IMR-90 (cell line): ENCODE results near the gene ARHGAP8. TPM values are rescaled to one million over a fixed set of nuclear protein-coding genes. Genes with fewer than 3 reads are reported as not detected.
"Not testable (repeated sequence)": the region's sequence is repeated elsewhere in the genome, so short reads cannot be mapped to it uniquely, and the experiment has no call there.

ENCODE experiments used
- ATAC-seq: fragments of 200-7000 bp; cut with Tn5 transposase; 2 replicates; pipeline ENCODE4 v1.9.1; 2020; ENCODE audit warnings: low read depth, mild to moderate bottlenecking, moderate library complexity
- BruUV-seq: library from RNA; stranded (reverse); fragments of 400-500 nt; replicated peaks from 2 replicates; lab custom pipeline; 2021; lab: Mats Ljungman, UMichigan
- CTCF ChIA-PET: fragments of 300-600 bp; formaldehyde crosslinking; extraction: SDS; loops from one replicate; lab custom pipeline; 2021; ENCODE audit warnings: antibody characterized with exemption; lab: Yijun Ruan, JAX
- POLR2A ChIA-PET: fragments of 300-600 bp; sonication (Branson Sonifier 250); formaldehyde crosslinking; loops from one replicate; lab custom pipeline; 2022; ENCODE audit warnings: antibody characterized with exemption; ENCODE audit not compliant: unreplicated experiment; lab: Charles Lee
- DNase-seq: peaks from one replicate; pipeline ENCODE4 v3.0.0; 2013
- H2AFZ ChIP-seq: replicated peaks from 2 replicates; pipeline ENCODE3; 2013; ENCODE audit warnings: low read length, mild to moderate bottlenecking; ENCODE audit not compliant: poor library complexity
- H2AK5ac ChIP-seq: 2 replicates; pipeline ENCODE4 v1.6.1; 2013; ENCODE audit warnings: low read depth, low read length, inconsistent platforms
- H2AK9ac ChIP-seq: replicated peaks from 2 replicates; pipeline ENCODE3; 2013; ENCODE audit warnings: mild to moderate bottlenecking, low read depth, low read length, moderate library complexity; ENCODE audit not compliant: poor library complexity
- H2BK120ac ChIP-seq: 2 replicates; pipeline ENCODE4 v1.6.1; 2013; ENCODE audit warnings: low read depth, low read length, inconsistent platforms
- H2BK15ac ChIP-seq: 3 replicates; pipeline ENCODE4 v1.6.1; 2013; ENCODE audit warnings: low read depth, low read length, inconsistent platforms
- H2BK20ac ChIP-seq: 2 replicates; pipeline ENCODE4 v1.6.1; 2013; ENCODE audit warnings: low read depth, mild to moderate bottlenecking, inconsistent platforms, low read length, moderate library complexity
- H2BK5ac ChIP-seq: 2 replicates; pipeline ENCODE4 v1.6.1; 2013; ENCODE audit warnings: mild to moderate bottlenecking, low read depth, low read length, inconsistent platforms; ENCODE audit not compliant: poor library complexity, severe bottlenecking
- H3K14ac ChIP-seq: replicated peaks from 2 replicates; pipeline ENCODE4 v1.6.1; 2013; ENCODE audit warnings: low read depth, low read length, inconsistent platforms
- H3K18ac ChIP-seq: 2 replicates; pipeline ENCODE4 v1.6.1; 2013; ENCODE audit warnings: low read depth, low read length, control low read depth
- H3K23ac ChIP-seq: 2 replicates; pipeline ENCODE4 v1.6.1; 2013; ENCODE audit warnings: low read depth, low read length, inconsistent platforms
- H3K27ac ChIP-seq: 2 replicates; pipeline ENCODE4 v1.5.1; 2013; ENCODE audit warnings: mild to moderate bottlenecking, control low read depth, low read length; ENCODE audit not compliant: insufficient read depth
- H3K27me3 ChIP-seq: 2 replicates; pipeline ENCODE4 v1.6.1; 2013; ENCODE audit warnings: low read length; ENCODE audit not compliant: control insufficient read depth, insufficient read depth
- H3K36me3 ChIP-seq: 2 replicates; pipeline ENCODE4 v1.6.1; 2013; ENCODE audit warnings: low read length, mixed read lengths; ENCODE audit not compliant: control insufficient read depth, insufficient read depth
- H3K4ac ChIP-seq: 2 replicates; pipeline ENCODE4 v1.6.1; 2013; ENCODE audit warnings: low read depth, low read length, inconsistent platforms
- H3K4me1 ChIP-seq: 2 replicates; pipeline ENCODE4 v1.6.1; 2013; ENCODE audit warnings: low read length, mixed read lengths; ENCODE audit not compliant: control insufficient read depth, insufficient read depth
- H3K4me2 ChIP-seq: 2 replicates; pipeline ENCODE4 v1.6.1; 2013; ENCODE audit warnings: low read depth, mild to moderate bottlenecking, control low read depth, low read length, moderate library complexity
- H3K4me3 ChIP-seq: 2 replicates; pipeline ENCODE4 v1.5.1; 2013; ENCODE audit warnings: low read depth, mild to moderate bottlenecking, control low read depth, low read length, moderate library complexity; ENCODE audit not compliant: insufficient read depth
- H3K56ac ChIP-seq: 2 replicates; pipeline ENCODE4 v1.6.1; 2013; ENCODE audit warnings: low read length, inconsistent platforms; ENCODE audit not compliant: insufficient read depth; ENCODE audit errors: extremely low read depth
- H3K79me1 ChIP-seq, 2 experiments: 2 replicates each; pipeline ENCODE4 v1.6.1; 2013; ENCODE audit warnings: low read length in 2 of 2, inconsistent platforms in 1 of 2, low read depth in 1 of 2
- H3K9ac ChIP-seq: 2 replicates; pipeline ENCODE4 v1.6.1; 2013; ENCODE audit warnings: low read depth, low read length, control low read depth
- H3K9me1 ChIP-seq: 2 replicates; pipeline ENCODE4 v1.6.1; 2013; ENCODE audit warnings: low read length, inconsistent platforms; ENCODE audit not compliant: insufficient read depth
- H3K9me3 ChIP-seq: 2 replicates; pipeline ENCODE4 v1.6.1; 2013; ENCODE audit warnings: low read length; ENCODE audit not compliant: control insufficient read depth, insufficient read depth
- H4K20me1 ChIP-seq: 2 replicates; pipeline ENCODE4 v1.6.1; 2013; ENCODE audit warnings: low read length, inconsistent platforms; ENCODE audit not compliant: insufficient read depth
- H4K5ac ChIP-seq: 2 replicates; pipeline ENCODE4 v1.6.1; 2013; ENCODE audit warnings: mild to moderate bottlenecking, low read depth, low read length, control low read depth
- H4K8ac ChIP-seq, 2 experiments: 2 replicates each; pipeline ENCODE4 v1.6.1; 2013; ENCODE audit warnings: low read depth in 2 of 2, low read length in 2 of 2, control low read depth in 1 of 2, inconsistent platforms in 1 of 2
- H4K91ac ChIP-seq: 2 replicates; pipeline ENCODE4 v1.6.1; 2013; ENCODE audit warnings: low read depth, low read length, inconsistent platforms; ENCODE audit not compliant: insufficient read depth
- BHLHE40 ChIP-seq: fragments of 150-350 bp; IDR thresholded peaks from 2 replicates; pipeline ENCODE4 v1.6.1; 2016; ENCODE audit warnings: mild to moderate bottlenecking, low read depth, low read length
- RFX5 ChIP-seq: IDR thresholded peaks from 2 replicates; pipeline ENCODE4 v1.8.0; 2012; ENCODE audit warnings: low read depth, mild to moderate bottlenecking, low read length, moderate library complexity
- SMC3 ChIP-seq: fragments of 150-350 bp; IDR thresholded peaks from 2 replicates; pipeline ENCODE4 v1.6.1; 2016; ENCODE audit warnings: low read depth, mild to moderate bottlenecking, antibody characterized with exemption, low read length, moderate library complexity
- WGBS, 2 experiments: methylation state at CpG; one replicate each; pipeline versions ENCODE4 v1.1.5 to v1.1.7; 2013; ENCODE audit warnings: missing lambda C conversion rate in 2 of 2; ENCODE audit not compliant: insufficient read length in 1 of 2; ENCODE audit errors: extremely low coverage in 2 of 2; 5-methylcytosine and 5-hydroxymethylcytosine counted together
- dilution Hi-C: fragments of 300-500 bp; cut with HindIII; formaldehyde crosslinking; loops from one replicate; pipeline ENCODE4 v1.14.3; 2018; ENCODE audit warnings: low sequenced_read_pairs; ENCODE audit not compliant: unreplicated experiment
- in situ Hi-C: fragments of 300-500 bp; cut with MboI; formaldehyde crosslinking; loops from 3 replicates; pipeline ENCODE4 v1.14.3; 2019; ENCODE audit warnings: low sequenced_read_pairs, inconsistent platforms, mixed read lengths
- intact Hi-C: fragments of 100-400 bp; cut with micrococcal nuclease; formaldehyde crosslinking; loops from 2 replicates; pipeline ENCODE4 v1.10.0; 2022
- polyA plus RNA-seq, 3 experiments: library from polyadenylated mRNA; depleted of rRNA; stranded (reverse); fragments of >200 nt; gene quantifications; 2 replicates each; pipeline ENCODE4 v1.2.3, GENCODE V29; 2012; ENCODE audit warnings: low replicate concordance in 1 of 3
- total RNA-seq: library from RNA; depleted of rRNA; stranded (reverse); fragments of >200 nt; gene quantifications from 2 replicates; pipeline ENCODE4 v1.2.3, GENCODE V29; 2012
- TF ChIP-seq, protein P1 (sequence below): fragments of 150-350 bp; IDR thresholded peaks from 2 replicates; pipeline ENCODE4 v1.6.1; 2017; ENCODE audit warnings: mild to moderate bottlenecking, antibody characterized with exemption, low read length, low read depth

ARHGAP8 gene
- total and polyA plus RNA-seq, 2 of the 4 experiments (the other 2 are of a cell fraction): 0.18 to 0.21 TPM

DNA sequence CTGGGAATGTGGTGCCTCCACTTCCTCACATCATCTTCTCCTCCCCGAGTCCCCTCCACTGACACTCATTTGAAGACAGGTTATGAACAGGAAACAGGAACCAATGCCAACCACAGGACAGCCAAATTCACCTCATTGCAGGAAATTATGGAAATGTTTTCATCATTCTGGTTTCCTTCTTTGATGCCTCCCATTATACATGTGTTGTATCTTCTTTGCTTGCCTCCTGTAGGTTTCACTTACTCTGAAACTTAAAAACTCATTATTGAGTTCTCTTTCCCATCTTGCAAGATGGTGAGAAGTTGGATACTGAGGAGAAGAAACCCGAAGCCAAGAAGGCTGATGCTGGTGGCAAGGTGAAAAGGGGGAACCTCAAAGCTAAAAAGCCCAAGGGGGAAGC is 148.9 kb downstream of the ARHGAP8 start:
- H3K4ac ChIP-seq: no peak overlapping the region
- H3K56ac ChIP-seq: no peak overlapping the region
- H3K27ac ChIP-seq: no peak overlapping the region
- in situ Hi-C loops: no loop called here
- H3K4me2 ChIP-seq: no peak overlapping the region
- no peaks in the 10 kb centered on the region for H4K20me1 ChIP-seq
- H2AK5ac ChIP-seq: no peak overlapping the region
- H4K8ac ChIP-seq: no peak overlapping the region
- H3K23ac ChIP-seq: no peak overlapping the region
- ChIA-PET POLR2A (no interaction called here), CTCF (no interaction called here)
- ATAC-seq (no peak), DNase-seq (peak; percentile 13)
- no peak overlapping the region for H2AK9ac ChIP-seq
- no peak overlapping the region for H2BK15ac ChIP-seq
- TF ChIP-seq BHLHE40: no peak
- no peak for TF ChIP-seq RFX5
- no peak for TF ChIP-seq SMC3
- TF ChIP-seq, protein P1, sequence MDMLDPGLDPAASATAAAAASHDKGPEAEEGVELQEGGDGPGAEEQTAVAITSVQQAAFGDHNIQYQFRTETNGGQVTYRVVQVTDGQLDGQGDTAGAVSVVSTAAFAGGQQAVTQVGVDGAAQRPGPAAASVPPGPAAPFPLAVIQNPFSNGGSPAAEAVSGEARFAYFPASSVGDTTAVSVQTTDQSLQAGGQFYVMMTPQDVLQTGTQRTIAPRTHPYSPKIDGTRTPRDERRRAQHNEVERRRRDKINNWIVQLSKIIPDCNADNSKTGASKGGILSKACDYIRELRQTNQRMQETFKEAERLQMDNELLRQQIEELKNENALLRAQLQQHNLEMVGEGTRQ: no peak
- no peaks in the 10 kb centered on the region for H3K79me1 ChIP-seq
- WGBS, 2 experiments: no CpG with 5 or more reads among the region's 2 CpGs
- dilution Hi-C loops: no loop called here
- H3K14ac ChIP-seq: no peak overlapping the region
- H2AFZ ChIP-seq: no peak overlapping the region
- BruUV-seq: no TSS peak
- no peak overlapping the region for H3K4me3 ChIP-seq
- peaks cover 6% of the 10 kb centered on the region; the same call in 1 of the 2 replicates for H3K27me3 ChIP-seq
- H2BK5ac ChIP-seq: no peak overlapping the region
- no peak overlapping the region for H3K18ac ChIP-seq
- H2BK120ac ChIP-seq: no peak overlapping the region
- H4K5ac ChIP-seq: no peak overlapping the region
- no peak overlapping the region for H2BK20ac ChIP-seq
- no peak overlapping the region for H4K91ac ChIP-seq
- intact Hi-C loops: no loop called here
- H3K9ac ChIP-seq: no peak overlapping the region
- no peaks in the 10 kb centered on the region for H3K4me1 ChIP-seq
- H3K9me3 ChIP-seq: peaks cover 14% of the 10 kb centered on the region
- no peaks in the 10 kb centered on the region for H3K9me1 ChIP-seq
- H3K36me3 ChIP-seq: no peaks in the 10 kb centered on the region

DNA sequence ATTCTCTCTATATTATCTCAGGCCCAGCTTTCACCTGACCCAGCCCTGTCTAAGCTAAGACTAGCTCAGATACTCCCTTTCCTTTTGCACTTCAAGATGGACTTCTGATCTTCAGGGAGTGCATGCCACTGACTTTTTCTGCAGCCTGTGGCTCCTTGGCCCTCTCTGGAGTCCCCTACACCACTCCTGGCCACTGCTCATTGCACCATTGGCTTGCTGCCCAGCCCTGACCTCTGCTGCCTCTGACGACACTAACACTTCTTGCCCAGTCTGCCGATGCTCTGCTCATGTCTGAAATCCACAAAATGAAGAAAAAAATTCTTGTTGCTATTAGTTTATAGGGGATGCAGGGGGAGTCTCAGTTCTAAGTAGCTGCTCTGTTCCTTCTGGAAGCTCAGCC is 150.8 kb downstream of the ARHGAP8 start:
- H3K18ac ChIP-seq, H2BK120ac ChIP-seq, H3K14ac ChIP-seq, DNase-seq, H3K4me1 ChIP-seq, BruUV-seq, H4K20me1 ChIP-seq, H3K9ac ChIP-seq, H3K36me3 ChIP-seq, POLR2A ChIA-PET, H2AK9ac ChIP-seq, dilution Hi-C loops, intact Hi-C loops, H3K4me2 ChIP-seq, H3K79me1 ChIP-seq, H4K8ac ChIP-seq, H2BK5ac ChIP-seq, H3K4ac ChIP-seq, H2BK15ac ChIP-seq, H2AK5ac ChIP-seq, H2AFZ ChIP-seq, in situ Hi-C loops, H3K27ac ChIP-seq, H3K56ac ChIP-seq, H3K9me1 ChIP-seq, H2BK20ac ChIP-seq, H3K4me3 ChIP-seq, H4K91ac ChIP-seq, ATAC-seq, H4K5ac ChIP-seq, H3K27me3 ChIP-seq, H3K23ac ChIP-seq: not testable (repeated sequence)
- H3K9me3 ChIP-seq: peaks cover 14% of the 10 kb centered on the region
- CTCF ChIA-PET: interaction anchor here (0.7 kb wide), 1 partner anchor 11 kb away, joined by 3 read pairs; no protein-coding TSS in a partner anchor
- no CpG with 5 or more reads among the region's 2 CpGs for WGBS, 2 experiments
